T-helper 2 cell treated with Interferon-gamma antibody and Interleukin-4, amounts not matched to agents 100 ng/mL and 5 ng/mL, for 36 hours (primary cell): ENCODE measurements around the gene UCKL1. TPM values are rescaled to one million over a fixed set of nuclear protein-coding genes. Genes with fewer than 3 reads are reported as not detected.

Source experiments
- intact Hi-C: fragments of 100-400 bp; cut with micrococcal nuclease; formaldehyde crosslinking; loops from one replicate; pipeline ENCODE4 v1.15.1; 2023
- total RNA-seq: library from RNA; stranded (reverse); gene quantifications from 2 replicates; pipeline ENCODE4 v1.2.3, GENCODE V29; 2022

UCKL1 gene
- total RNA-seq = 46.3 and 47.7 TPM in 2 replicates

- intact Hi-C loops = loop anchor here (1.0 to 5.0 kb wide), 4 partner anchors 25 to 419 kb away; partner anchors contain the start of genes PRPF6, PTK6, TCEA2 and TPD52L2
Measured at GRCh38 chr20:63955827-63956663, at the start of gene UCKL1. Gene UCKL1, minus strand, starts transcription at chr20:63956416. Its CDS starts 44 bp downstream, at chr20:63956372.

- intact Hi-C loops = no loop called here
Measured at GRCh38 chr20:64005394-64005793, 49.2 kb upstream of the UCKL1 start.

GRCh38 chr20:64003960-64004725 lies 47.9 kb upstream of the UCKL1 start:
- intact Hi-C loops = no loop called here

GRCh38 chr20:64001607-64002011 lies 45.4 kb upstream of the UCKL1 start:
- intact Hi-C loops = no loop called here

GRCh38 chr20:64000906-64001305 lies 44.7 kb upstream of the UCKL1 start:
- intact Hi-C loops = no loop called here

GRCh38 chr20:63982937-63983336 lies 26.7 kb upstream of the UCKL1 start:
- intact Hi-C loops = no loop called here

- intact Hi-C loops = loop anchor here (1.0 to 2.0 kb wide), 3 partner anchors 25 to 82 kb away; partner anchors contain the start of genes TCEA2 and UCKL1
Measured at GRCh38 chr20:63980806-63981728, 24.9 kb upstream of the UCKL1 start, which contains the start of gene PRPF6. Gene PRPF6, plus strand, starts transcription at chr20:63981132. Its CDS starts 114 bp downstream, at chr20:63981246.

- intact Hi-C loops = loop anchor here (1.0 to 2.0 kb wide), 2 partner anchors 58 to 82 kb away; partner anchors contain the start of gene TCEA2
Measured at GRCh38 chr20:63980317-63980805, 24.1 kb upstream of the UCKL1 start.

- intact Hi-C loops = loop anchor here (1.0 to 10.0 kb wide), 4 partner anchors 59 to 545 kb away; partner anchors contain the start of genes RTEL1, STMN3 and TCEA2
Measured at GRCh38 chr20:63979557-63980316, 23.5 kb upstream of the UCKL1 start, which contains the start of gene SAMD10. Gene SAMD10, minus strand, starts transcription at chr20:63979642. Its CDS starts 175 bp downstream, at chr20:63979467.

GRCh38 chr20:63979229-63979556 lies 23.0 kb upstream of the UCKL1 start:
- intact Hi-C loops = loop anchor here (10.0 kb wide), 2 partner anchors 324 to 544 kb away; partner anchors contain the start of genes RTEL1 and STMN3

- intact Hi-C loops = loop anchor here (10.0 kb wide), 2 partner anchors 324 to 544 kb away; partner anchors contain the start of genes RTEL1 and STMN3
Measured at GRCh38 chr20:63978319-63979228, 22.4 kb upstream of the UCKL1 start.

- intact Hi-C loops = loop anchor here (10.0 kb wide), 2 partner anchors 323 to 543 kb away; partner anchors contain the start of genes RTEL1 and STMN3
Measured at GRCh38 chr20:63977739-63978276, 21.6 kb upstream of the UCKL1 start.

GRCh38 chr20:63976980-63977738 lies 20.9 kb upstream of the UCKL1 start:
- intact Hi-C loops = loop anchor here (10.0 kb wide), 2 partner anchors 322 to 542 kb away; partner anchors contain the start of genes RTEL1 and STMN3

- intact Hi-C loops = loop anchor here (10.0 kb wide), 2 partner anchors 322 to 542 kb away; partner anchors contain the start of genes RTEL1 and STMN3
Measured at GRCh38 chr20:63976511-63976910, 20.3 kb upstream of the UCKL1 start.

GRCh38 chr20:63974402-63975200 lies 18.4 kb upstream of the UCKL1 start:
- intact Hi-C loops = loop anchor here (5.0 to 10.0 kb wide), 3 partner anchors 320 to 540 kb away; partner anchors contain the start of genes PTK6, RTEL1 and STMN3
